WTC11 (cell line): Measurements from ENCODE around the gene LRRN4CL. TPM values are rescaled to one million over a fixed set of nuclear protein-coding genes. Genes with fewer than 3 reads are reported as not detected.
A peak's percentile ranks its signal among the peaks of the same experiment; 100 is the strongest.

Source experiments
- ATAC-seq: fragments of 200-7000 bp; cut with Tn5 transposase; 2 replicates; pipeline ENCODE4 v1.10.0; 2021; ENCODE audit warnings: mild to moderate bottlenecking, moderate library complexity
- CTCF ChIA-PET: fragments of 300-600 bp; sonication (Branson Sonifier 250); formaldehyde crosslinking; loops from one replicate; lab custom pipeline; 2021; ENCODE audit warnings: antibody characterized with exemption; lab: Charles Lee
- POLR2A ChIA-PET: fragments of 350-600 bp; sonication (Branson Sonifier 250); formaldehyde crosslinking; loops from one replicate; lab custom pipeline; 2021; ENCODE audit warnings: antibody characterized with exemption; lab: Charles Lee
- DNase-seq: peaks from one replicate; pipeline ENCODE4 v3.0.0; 2021; ENCODE audit warnings: low spot score
- H3K27ac Mint-ChIP-seq: 2 replicates; pipeline ENCODE4 v1.8.0; 2021; ENCODE audit warnings: mixed read lengths
- H3K27me3 Mint-ChIP-seq: 2 replicates; pipeline ENCODE4 v1.8.0; 2021; ENCODE audit warnings: low read depth, mild to moderate bottlenecking, moderate library complexity, mixed read lengths
- H3K36me3 Mint-ChIP-seq: 2 replicates; pipeline ENCODE4 v1.8.0; 2021; ENCODE audit warnings: mixed read lengths
- H3K4me1 Mint-ChIP-seq: 2 replicates; pipeline ENCODE4 v1.8.0; 2022; ENCODE audit warnings: mixed read lengths
- H3K4me3 Mint-ChIP-seq: 2 replicates; pipeline ENCODE4 v1.8.0; 2021; ENCODE audit warnings: mild to moderate bottlenecking, moderate library complexity, mixed read lengths
- H3K9me3 Mint-ChIP-seq: 2 replicates; pipeline ENCODE4 v1.8.0; 2021; ENCODE audit warnings: mixed read lengths
- EMX1 ChIP-seq: fragments of 250-450 bp; sonication (Bioruptor Pico); IDR thresholded peaks from 2 replicates; pipeline ENCODE4 v1.8.0; 2021; ENCODE audit warnings: mild to moderate bottlenecking
- FOXJ3 ChIP-seq: sonication (generic); formaldehyde crosslinking; IDR thresholded peaks from 2 replicates; pipeline ENCODE4 v1.9.0; 2021; ENCODE audit warnings: missing genetic modification reagents, mild to moderate bottlenecking, borderline replicate concordance
- HMGA2 ChIP-seq: fragments of 250-450 bp; sonication (Bioruptor Pico); IDR thresholded peaks from 2 replicates; pipeline ENCODE4 v1.4.0; 2021; ENCODE audit warnings: mild to moderate bottlenecking, moderate library complexity
- IRF2 ChIP-seq: sonication (generic); formaldehyde crosslinking; IDR thresholded peaks from 2 replicates; pipeline ENCODE4 v1.8.0; 2022; ENCODE audit warnings: low read depth, missing genetic modification reagents, borderline replicate concordance
- NFYB ChIP-seq: sonication (generic); formaldehyde crosslinking; conservative IDR thresholded peaks from 2 replicates; pipeline ENCODE4 v1.8.0; 2022; ENCODE audit warnings: low read depth, missing genetic modification reagents
- NR1H2 ChIP-seq: sonication (generic); formaldehyde crosslinking; IDR thresholded peaks from 2 replicates; pipeline ENCODE4 v1.9.0; 2021; ENCODE audit warnings: mild to moderate bottlenecking, moderate library complexity, missing genetic modification reagents
- NR2C2 ChIP-seq: sonication (generic); formaldehyde crosslinking; IDR thresholded peaks from 2 replicates; pipeline ENCODE4 v1.8.0; 2022; ENCODE audit warnings: mild to moderate bottlenecking, missing genetic modification reagents
- NR3C1 ChIP-seq: sonication (generic); formaldehyde crosslinking; conservative IDR thresholded peaks from 2 replicates; pipeline ENCODE4 v1.8.1; 2023; ENCODE audit warnings: low read depth, mild to moderate bottlenecking, missing genetic modification reagents
- RORB ChIP-seq: fragments of 250-450 bp; sonication (Bioruptor Pico); IDR thresholded peaks from 2 replicates; pipeline ENCODE4 v1.9.0; 2021; ENCODE audit warnings: mild to moderate bottlenecking
- TEAD4 ChIP-seq: sonication (generic); formaldehyde crosslinking; IDR thresholded peaks from 2 replicates; pipeline ENCODE4 v1.8.0; 2022; ENCODE audit warnings: mild to moderate bottlenecking, missing genetic modification reagents
- ZNF263 ChIP-seq: sonication (generic); formaldehyde crosslinking; IDR thresholded peaks from 2 replicates; pipeline ENCODE4 v1.8.1; 2022; ENCODE audit warnings: low read depth, mild to moderate bottlenecking, moderate library complexity, missing genetic modification reagents
- ZNF423 ChIP-seq: fragments of 250-450 bp; sonication (Bioruptor Pico); IDR thresholded peaks from 2 replicates; pipeline ENCODE4 v2.1.2; 2022; ENCODE audit warnings: mild to moderate bottlenecking, moderate library complexity
- ZNF671 ChIP-seq: fragments of 250-450 bp; sonication (Bioruptor Pico); IDR thresholded peaks from 2 replicates; pipeline ENCODE4 v1.8.0; 2021; ENCODE audit warnings: mild to moderate bottlenecking
- total RNA-seq: library from RNA; stranded (reverse); gene quantifications from 3 replicates; pipeline ENCODE4 v1.2.3, GENCODE V29; 2021
- TF ChIP-seq, protein P1 (sequence below): sonication (generic); formaldehyde crosslinking; IDR thresholded peaks from 2 replicates; pipeline ENCODE4 v1.8.0; 2022; ENCODE audit warnings: mild to moderate bottlenecking, missing genetic modification reagents
- TF ChIP-seq, protein P2 (sequence below): sonication (generic); formaldehyde crosslinking; IDR thresholded peaks from 2 replicates; pipeline ENCODE4 v1.8.1; 2023; ENCODE audit warnings: mild to moderate bottlenecking, missing genetic modification reagents, borderline replicate concordance
- TF ChIP-seq, protein P3 (sequence below): sonication (generic); formaldehyde crosslinking; IDR thresholded peaks from 2 replicates; pipeline ENCODE4 v1.8.1; 2022; ENCODE audit warnings: missing genetic modification reagents, borderline replicate concordance
- TF ChIP-seq, protein P4 (sequence below): sonication (generic); formaldehyde crosslinking; IDR thresholded peaks from 2 replicates; pipeline ENCODE4 v1.8.0; 2023; ENCODE audit warnings: mild to moderate bottlenecking, missing genetic modification reagents
- TF ChIP-seq, protein P5 (sequence below): sonication (generic); formaldehyde crosslinking; IDR thresholded peaks from 2 replicates; pipeline ENCODE4 v1.8.0; 2023; ENCODE audit warnings: missing genetic modification reagents, mild to moderate bottlenecking, borderline replicate concordance
- TF ChIP-seq, protein P6 (sequence below): sonication (generic); formaldehyde crosslinking; IDR thresholded peaks from 2 replicates; pipeline ENCODE4 v1.8.0; 2022; ENCODE audit warnings: mild to moderate bottlenecking, missing genetic modification reagents

LRRN4CL gene
- total RNA-seq, 1 experiment from 2014 or later: 0.39 TPM

DNA sequence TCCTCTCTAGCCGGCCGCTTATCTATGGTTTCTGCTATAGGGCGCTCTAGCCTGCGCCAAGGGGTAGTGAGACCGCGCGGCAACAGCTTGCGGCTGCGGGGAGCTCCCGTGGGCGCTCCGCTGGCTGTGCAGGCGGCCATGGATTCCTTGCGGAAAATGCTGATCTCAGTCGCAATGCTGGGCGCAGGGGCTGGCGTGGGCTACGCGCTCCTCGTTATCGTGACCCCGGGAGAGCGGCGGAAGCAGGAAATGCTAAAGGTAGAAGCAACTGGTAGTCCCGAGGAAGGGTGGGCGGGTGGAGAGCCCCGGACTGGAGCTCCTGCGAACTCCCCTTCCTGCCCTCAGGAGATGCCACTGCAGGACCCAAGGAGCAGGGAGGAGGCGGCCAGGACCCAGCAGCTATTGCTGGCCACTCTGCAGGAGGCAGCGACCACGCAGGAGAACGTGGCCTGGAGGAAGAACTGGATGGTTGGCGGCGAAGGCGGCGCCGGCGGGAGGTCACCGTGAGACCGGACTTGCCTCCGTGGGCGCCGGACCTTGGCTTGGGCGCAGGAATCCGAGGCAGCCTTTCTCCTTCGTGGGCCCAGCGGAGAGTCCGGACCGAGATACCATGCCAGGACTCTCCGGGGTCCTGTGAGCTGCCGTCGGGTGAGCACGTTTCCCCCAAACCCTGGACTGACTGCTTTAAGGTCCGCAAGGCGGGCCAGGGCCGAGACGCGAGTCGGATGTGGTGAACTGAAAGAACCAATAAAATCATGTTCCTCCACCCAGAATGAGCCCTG is 17.5 kb downstream of the LRRN4CL start, which contains the start of the genes LBHD1 and UQCC3:
LBHD1 (minus strand) TSS at position 660 of the 782 bp plus-strand sequence. CDS start 2,236 bp downstream, outside the sequence.
UQCC3 (plus strand) TSS at position 66 of the 782 bp plus-strand sequence; CDS start at position 139, 73 bp downstream.
- CTCF ChIA-PET: interaction anchor here (0.5 to 1.9 kb wide), 21 partner anchors 8 to 277 kb away, joined by 3 to 13 read pairs (median 4); partner anchors contain the start of genes BSCL2, EML3, GNG3 and HNRNPUL2
- H3K4me1 Mint-ChIP-seq: peaks cover 24% of the 10 kb centered on the region
- H3K9me3 Mint-ChIP-seq: no peaks in the 10 kb centered on the region
- H3K27me3 Mint-ChIP-seq: no peaks in the 10 kb centered on the region
- peaks cover 33% of the 10 kb centered on the region for H3K36me3 Mint-ChIP-seq
- DNase-seq (peak; percentile 87), ATAC-seq (peak; percentile 69)
- H3K27ac Mint-ChIP-seq: peak within 1 kb of the TSS; percentile 98
- H3K4me3 Mint-ChIP-seq: peak within 1 kb of the TSS; percentile 98
- POLR2A ChIA-PET: interaction anchor here (0.5 to 2.8 kb wide), 23 partner anchors 11 to 279 kb away, joined by 3 to 35 read pairs (median 4); partner anchors contain the start of genes B3GAT3, BSCL2, GANAB and GNG3
- TF ChIP-seq, protein P1, sequence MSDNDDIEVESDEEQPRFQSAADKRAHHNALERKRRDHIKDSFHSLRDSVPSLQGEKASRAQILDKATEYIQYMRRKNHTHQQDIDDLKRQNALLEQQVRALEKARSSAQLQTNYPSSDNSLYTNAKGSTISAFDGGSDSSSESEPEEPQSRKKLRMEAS (CRISPR knock-in tag): peak; percentile 79
- TF ChIP-seq NR3C1 (CRISPR knock-in tag) (no peak), NR2C2 (CRISPR knock-in tag) (no peak), ZNF423 (CRISPR knock-in tag) (no peak), IRF2 (no peak), ZNF263 (CRISPR knock-in tag) (no peak), EMX1 (no peak), NFYB (no peak), RORB (no peak), ZNF671 (CRISPR knock-in tag) (no peak), HMGA2 (CRISPR knock-in tag) (no peak), TEAD4 (CRISPR knock-in tag) (no peak; the same call in 1 of the 2 replicates), NR1H2 (CRISPR knock-in tag) (no peak), FOXJ3 (CRISPR knock-in tag) (no peak)
- TF ChIP-seq, protein P2, sequence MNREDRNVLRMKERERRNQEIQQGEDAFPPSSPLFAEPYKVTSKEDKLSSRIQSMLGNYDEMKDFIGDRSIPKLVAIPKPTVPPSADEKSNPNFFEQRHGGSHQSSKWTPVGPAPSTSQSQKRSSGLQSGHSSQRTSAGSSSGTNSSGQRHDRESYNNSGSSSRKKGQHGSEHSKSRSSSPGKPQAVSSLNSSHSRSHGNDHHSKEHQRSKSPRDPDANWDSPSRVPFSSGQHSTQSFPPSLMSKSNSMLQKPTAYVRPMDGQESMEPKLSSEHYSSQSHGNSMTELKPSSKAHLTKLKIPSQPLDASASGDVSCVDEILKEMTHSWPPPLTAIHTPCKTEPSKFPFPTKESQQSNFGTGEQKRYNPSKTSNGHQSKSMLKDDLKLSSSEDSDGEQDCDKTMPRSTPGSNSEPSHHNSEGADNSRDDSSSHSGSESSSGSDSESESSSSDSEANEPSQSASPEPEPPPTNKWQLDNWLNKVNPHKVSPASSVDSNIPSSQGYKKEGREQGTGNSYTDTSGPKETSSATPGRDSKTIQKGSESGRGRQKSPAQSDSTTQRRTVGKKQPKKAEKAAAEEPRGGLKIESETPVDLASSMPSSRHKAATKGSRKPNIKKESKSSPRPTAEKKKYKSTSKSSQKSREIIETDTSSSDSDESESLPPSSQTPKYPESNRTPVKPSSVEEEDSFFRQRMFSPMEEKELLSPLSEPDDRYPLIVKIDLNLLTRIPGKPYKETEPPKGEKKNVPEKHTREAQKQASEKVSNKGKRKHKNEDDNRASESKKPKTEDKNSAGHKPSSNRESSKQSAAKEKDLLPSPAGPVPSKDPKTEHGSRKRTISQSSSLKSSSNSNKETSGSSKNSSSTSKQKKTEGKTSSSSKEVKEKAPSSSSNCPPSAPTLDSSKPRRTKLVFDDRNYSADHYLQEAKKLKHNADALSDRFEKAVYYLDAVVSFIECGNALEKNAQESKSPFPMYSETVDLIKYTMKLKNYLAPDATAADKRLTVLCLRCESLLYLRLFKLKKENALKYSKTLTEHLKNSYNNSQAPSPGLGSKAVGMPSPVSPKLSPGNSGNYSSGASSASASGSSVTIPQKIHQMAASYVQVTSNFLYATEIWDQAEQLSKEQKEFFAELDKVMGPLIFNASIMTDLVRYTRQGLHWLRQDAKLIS (CRISPR knock-in tag): no peak
- TF ChIP-seq, protein P3, sequence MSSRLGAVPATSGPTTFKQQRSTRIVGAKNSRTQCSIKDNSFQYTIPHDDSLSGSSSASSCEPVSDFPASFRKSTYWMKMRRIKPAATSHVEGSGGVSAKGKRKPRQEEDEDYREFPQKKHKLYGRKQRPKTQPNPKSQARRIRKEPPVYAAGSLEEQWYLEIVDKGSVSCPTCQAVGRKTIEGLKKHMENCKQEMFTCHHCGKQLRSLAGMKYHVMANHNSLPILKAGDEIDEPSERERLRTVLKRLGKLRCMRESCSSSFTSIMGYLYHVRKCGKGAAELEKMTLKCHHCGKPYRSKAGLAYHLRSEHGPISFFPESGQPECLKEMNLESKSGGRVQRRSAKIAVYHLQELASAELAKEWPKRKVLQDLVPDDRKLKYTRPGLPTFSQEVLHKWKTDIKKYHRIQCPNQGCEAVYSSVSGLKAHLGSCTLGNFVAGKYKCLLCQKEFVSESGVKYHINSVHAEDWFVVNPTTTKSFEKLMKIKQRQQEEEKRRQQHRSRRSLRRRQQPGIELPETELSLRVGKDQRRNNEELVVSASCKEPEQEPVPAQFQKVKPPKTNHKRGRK (CRISPR knock-in tag): no peak
- TF ChIP-seq, protein P4, sequence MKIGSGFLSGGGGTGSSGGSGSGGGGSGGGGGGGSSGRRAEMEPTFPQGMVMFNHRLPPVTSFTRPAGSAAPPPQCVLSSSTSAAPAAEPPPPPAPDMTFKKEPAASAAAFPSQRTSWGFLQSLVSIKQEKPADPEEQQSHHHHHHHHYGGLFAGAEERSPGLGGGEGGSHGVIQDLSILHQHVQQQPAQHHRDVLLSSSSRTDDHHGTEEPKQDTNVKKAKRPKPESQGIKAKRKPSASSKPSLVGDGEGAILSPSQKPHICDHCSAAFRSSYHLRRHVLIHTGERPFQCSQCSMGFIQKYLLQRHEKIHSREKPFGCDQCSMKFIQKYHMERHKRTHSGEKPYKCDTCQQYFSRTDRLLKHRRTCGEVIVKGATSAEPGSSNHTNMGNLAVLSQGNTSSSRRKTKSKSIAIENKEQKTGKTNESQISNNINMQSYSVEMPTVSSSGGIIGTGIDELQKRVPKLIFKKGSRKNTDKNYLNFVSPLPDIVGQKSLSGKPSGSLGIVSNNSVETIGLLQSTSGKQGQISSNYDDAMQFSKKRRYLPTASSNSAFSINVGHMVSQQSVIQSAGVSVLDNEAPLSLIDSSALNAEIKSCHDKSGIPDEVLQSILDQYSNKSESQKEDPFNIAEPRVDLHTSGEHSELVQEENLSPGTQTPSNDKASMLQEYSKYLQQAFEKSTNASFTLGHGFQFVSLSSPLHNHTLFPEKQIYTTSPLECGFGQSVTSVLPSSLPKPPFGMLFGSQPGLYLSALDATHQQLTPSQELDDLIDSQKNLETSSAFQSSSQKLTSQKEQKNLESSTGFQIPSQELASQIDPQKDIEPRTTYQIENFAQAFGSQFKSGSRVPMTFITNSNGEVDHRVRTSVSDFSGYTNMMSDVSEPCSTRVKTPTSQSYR: no peak
- TF ChIP-seq, protein P5, sequence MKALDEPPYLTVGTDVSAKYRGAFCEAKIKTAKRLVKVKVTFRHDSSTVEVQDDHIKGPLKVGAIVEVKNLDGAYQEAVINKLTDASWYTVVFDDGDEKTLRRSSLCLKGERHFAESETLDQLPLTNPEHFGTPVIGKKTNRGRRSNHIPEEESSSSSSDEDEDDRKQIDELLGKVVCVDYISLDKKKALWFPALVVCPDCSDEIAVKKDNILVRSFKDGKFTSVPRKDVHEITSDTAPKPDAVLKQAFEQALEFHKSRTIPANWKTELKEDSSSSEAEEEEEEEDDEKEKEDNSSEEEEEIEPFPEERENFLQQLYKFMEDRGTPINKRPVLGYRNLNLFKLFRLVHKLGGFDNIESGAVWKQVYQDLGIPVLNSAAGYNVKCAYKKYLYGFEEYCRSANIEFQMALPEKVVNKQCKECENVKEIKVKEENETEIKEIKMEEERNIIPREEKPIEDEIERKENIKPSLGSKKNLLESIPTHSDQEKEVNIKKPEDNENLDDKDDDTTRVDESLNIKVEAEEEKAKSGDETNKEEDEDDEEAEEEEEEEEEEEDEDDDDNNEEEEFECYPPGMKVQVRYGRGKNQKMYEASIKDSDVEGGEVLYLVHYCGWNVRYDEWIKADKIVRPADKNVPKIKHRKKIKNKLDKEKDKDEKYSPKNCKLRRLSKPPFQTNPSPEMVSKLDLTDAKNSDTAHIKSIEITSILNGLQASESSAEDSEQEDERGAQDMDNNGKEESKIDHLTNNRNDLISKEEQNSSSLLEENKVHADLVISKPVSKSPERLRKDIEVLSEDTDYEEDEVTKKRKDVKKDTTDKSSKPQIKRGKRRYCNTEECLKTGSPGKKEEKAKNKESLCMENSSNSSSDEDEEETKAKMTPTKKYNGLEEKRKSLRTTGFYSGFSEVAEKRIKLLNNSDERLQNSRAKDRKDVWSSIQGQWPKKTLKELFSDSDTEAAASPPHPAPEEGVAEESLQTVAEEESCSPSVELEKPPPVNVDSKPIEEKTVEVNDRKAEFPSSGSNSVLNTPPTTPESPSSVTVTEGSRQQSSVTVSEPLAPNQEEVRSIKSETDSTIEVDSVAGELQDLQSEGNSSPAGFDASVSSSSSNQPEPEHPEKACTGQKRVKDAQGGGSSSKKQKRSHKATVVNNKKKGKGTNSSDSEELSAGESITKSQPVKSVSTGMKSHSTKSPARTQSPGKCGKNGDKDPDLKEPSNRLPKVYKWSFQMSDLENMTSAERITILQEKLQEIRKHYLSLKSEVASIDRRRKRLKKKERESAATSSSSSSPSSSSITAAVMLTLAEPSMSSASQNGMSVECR: 0 out of 2 replicates have a peak, but pooled peaks have one; percentile 22
- TF ChIP-seq, protein P6, sequence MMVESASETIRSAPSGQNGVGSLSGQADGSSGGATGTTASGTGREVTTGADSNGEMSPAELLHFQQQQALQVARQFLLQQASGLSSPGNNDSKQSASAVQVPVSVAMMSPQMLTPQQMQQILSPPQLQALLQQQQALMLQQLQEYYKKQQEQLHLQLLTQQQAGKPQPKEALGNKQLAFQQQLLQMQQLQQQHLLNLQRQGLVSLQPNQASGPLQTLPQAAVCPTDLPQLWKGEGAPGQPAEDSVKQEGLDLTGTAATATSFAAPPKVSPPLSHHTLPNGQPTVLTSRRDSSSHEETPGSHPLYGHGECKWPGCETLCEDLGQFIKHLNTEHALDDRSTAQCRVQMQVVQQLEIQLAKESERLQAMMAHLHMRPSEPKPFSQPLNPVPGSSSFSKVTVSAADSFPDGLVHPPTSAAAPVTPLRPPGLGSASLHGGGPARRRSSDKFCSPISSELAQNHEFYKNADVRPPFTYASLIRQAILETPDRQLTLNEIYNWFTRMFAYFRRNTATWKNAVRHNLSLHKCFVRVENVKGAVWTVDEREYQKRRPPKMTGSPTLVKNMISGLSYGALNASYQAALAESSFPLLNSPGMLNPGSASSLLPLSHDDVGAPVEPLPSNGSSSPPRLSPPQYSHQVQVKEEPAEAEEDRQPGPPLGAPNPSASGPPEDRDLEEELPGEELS: peak; percentile 41
